GM12864 (cell line): ENCODE data around the gene CALCB.
A peak's percentile ranks its signal among the peaks of the same experiment; 100 is the strongest.

ENCODE experiments used
- DNase-seq: peaks from one replicate; pipeline ENCODE4 v3.0.0-alpha.2; 2011; ENCODE audit warnings: low read depth
- H3K4me3 ChIP-seq: 2 replicates; pipeline ENCODE4 v1.5.1; 2011; ENCODE audit warnings: mild to moderate bottlenecking, low read depth, low read length, control low read depth
- TF ChIP-seq, protein P1 (sequence below): IDR thresholded peaks from 2 replicates; pipeline ENCODE4 v1.5.1; 2011; ENCODE audit warnings: low read depth, mild to moderate bottlenecking, moderate library complexity, low read length, control low read depth, inconsistent platforms; ENCODE audit errors: missing control alignments

CALCB gene

DNA sequence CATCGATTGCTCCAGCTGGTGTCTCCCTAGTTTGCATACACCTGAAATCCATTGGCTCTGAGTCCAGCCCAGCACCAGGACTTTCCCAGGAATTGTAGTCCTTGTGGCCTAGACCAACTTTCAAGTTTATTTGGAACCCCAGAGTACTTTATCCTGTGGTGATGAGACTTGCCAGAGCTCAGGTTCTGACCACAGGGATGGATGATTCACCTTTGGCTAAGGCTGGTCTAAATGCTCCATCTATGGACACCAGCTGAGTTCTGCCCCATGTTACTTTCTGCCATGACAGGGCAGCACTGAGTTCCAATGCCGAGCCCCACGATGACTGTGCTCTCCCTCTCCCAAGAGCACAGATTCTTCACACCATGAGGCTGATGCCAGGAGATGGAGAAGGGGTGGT is 24.0 kb downstream of the CALCB start:
- H3K4me3 ChIP-seq, result no peak overlapping the region
- TF ChIP-seq, protein P1, sequence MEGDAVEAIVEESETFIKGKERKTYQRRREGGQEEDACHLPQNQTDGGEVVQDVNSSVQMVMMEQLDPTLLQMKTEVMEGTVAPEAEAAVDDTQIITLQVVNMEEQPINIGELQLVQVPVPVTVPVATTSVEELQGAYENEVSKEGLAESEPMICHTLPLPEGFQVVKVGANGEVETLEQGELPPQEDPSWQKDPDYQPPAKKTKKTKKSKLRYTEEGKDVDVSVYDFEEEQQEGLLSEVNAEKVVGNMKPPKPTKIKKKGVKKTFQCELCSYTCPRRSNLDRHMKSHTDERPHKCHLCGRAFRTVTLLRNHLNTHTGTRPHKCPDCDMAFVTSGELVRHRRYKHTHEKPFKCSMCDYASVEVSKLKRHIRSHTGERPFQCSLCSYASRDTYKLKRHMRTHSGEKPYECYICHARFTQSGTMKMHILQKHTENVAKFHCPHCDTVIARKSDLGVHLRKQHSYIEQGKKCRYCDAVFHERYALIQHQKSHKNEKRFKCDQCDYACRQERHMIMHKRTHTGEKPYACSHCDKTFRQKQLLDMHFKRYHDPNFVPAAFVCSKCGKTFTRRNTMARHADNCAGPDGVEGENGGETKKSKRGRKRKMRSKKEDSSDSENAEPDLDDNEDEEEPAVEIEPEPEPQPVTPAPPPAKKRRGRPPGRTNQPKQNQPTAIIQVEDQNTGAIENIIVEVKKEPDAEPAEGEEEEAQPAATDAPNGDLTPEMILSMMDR, result no peak
- no peak for DNase-seq

DNA sequence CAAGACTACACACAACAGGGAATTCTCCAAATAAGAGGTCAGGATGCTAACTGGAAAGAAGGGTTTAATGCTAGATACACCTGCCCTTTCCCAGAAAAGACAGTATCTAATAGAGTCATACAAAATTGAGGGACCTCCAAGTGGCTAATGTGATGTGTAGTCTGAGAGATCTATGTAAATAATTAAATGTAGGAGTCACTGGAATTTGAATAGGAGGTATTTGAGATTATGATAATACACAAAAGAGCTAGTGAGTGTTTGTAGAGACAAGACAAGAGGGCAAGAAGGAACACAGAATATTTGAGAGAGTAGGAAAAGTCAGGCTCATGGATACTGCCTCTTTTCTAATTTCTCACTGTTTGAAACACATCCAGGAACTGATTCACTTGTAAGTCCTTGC is 25.9 kb downstream of the CALCB start:
- no peak for DNase-seq
- no peak overlapping the region for H3K4me3 ChIP-seq
- TF ChIP-seq, protein P1, result no peak

DNA sequence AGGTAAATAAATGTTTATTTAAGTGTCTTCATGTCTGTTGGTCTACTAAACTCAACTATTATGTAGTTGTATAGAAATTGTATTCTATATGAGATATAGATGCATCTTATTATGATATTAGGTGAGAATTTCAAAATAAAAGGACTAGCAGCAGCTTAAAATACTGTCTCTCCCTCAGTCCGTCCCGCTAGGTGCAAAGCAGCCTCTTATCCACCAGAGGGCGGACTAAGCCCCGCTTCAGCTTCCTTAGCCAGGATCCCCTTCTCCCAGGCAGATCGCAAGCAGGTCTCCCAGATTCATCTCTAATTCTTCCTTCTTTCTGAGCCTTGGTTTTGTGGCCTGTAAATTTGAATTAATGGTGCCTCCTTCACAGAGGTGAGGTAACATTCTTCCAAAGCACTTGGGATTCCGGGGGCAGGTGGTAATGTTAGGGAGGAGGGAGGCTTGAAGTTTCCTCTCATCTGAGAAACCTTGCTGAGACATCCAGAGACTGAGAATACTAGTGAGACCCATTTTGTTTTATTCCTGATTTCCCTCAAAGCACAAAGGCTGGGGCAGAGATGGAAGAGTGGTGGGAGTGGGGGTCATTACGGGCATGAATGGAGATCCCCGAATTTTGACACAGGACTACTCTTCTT is 27.8 kb downstream of the CALCB start:
- TF ChIP-seq, protein P1, result peak; percentile 91
- no peak for DNase-seq
- no peak overlapping the region for H3K4me3 ChIP-seq

DNA sequence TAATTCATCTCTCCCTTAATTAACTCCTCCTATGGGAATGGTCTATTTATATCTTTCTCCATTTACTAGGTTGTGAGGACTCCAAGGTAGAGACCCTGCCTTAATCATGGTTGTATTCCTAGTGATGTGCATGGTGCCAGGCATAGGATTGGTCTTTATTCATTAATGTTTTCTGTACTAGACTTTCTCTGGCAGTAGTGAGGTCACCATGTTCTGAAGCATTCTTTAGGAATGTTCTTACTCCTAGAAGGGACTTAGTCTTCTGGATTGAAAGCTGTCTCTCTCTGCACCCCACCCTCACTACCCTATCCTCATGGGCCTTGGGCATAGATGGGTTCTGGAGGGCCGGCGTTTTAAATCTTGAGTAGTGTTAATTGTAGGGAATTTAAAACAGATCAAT is 30.8 kb downstream of the CALCB start:
- TF ChIP-seq, protein P1, result no peak
- no peak for DNase-seq
- no peak overlapping the region for H3K4me3 ChIP-seq

DNA sequence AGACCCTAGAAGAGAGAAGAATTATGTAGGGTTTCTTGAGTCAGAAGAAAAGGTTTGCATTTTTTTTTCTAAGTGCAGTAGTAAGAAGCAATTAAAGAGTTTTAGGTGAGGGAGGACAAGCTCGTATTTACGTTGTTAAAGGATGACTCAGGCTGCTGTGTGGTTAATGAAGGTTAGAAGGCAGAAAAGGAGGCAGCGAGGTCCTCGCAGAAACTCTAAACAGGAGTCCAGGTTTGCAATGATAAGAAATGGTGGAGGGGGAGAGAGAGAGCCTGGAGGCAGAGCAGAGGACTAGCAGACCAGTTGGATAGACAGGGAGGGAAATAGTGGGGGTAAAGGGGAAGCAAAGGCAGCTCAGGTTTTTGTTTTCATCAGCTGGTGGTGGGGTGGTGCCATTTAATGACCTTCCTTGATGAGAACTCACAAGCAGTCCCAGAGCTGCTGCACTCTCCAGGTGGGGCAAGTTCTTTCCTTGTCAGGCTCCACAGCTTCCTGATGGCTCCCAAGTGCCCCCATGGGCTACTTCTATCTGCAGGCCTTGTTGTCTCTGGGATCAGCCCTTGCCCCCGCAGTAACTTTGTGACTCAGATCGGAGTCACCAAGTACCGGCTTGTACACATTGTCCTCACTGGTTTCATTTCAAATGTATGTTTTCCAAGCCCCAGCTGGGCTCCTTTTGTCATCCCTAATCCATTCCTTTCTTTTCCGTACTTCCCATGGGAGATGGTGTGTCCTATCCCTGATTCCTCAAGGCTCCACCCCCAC is 33.0 kb downstream of the CALCB start:
- no peak overlapping the region for H3K4me3 ChIP-seq
- TF ChIP-seq, protein P1, result no peak
- DNase-seq, result no peak

DNA sequence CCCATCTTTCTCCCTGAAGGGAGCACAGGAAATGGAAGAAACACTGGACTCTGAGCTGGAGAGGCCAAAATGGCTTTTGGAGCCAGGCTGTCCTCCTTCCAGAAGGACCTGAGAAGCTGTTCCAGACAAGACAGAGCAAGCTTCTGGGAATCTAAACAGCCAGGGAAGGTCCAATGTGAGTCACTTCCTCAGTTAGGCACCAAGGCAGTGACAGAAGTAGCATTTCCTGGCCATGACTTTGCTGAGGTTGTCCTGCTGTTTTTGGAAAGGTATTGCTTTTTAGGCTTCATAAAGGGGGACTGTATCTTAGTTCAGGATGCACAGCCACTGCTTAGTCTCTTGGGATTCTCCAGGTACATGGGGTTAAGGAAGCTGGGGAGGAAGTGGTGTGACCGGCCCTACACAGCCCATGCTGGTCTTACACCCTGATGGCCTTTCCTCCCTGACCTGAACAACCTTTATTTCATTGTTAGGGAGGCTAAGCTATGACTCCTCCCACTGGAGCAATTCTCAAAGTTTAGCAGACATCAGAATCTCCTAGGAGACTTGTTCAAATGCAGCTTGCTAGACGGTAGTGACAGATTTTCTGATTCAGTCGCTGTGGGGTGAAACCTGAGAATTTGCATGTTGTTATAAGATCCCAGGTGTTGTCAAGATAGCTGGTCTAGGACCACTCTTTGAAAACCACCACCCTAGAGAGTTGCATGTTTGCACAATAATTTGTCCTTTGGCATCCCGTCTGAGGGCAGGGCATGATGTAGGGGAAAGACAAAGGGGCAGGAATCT is 34.5 kb downstream of the CALCB start:
- TF ChIP-seq, protein P1, result no peak
- DNase-seq, result peak; percentile 29
- no peak overlapping the region for H3K4me3 ChIP-seq
